Lung (tissue), 16 donors: Measurements from ENCODE around the gene KLHL6. TPM values are rescaled to one million over a fixed set of nuclear protein-coding genes. Genes with fewer than 3 reads are reported as not detected.

Experiments used
- ATAC-seq: fragments of 200-7000 bp; cut with Tn5 transposase; one replicate; pipeline ENCODE4 v1.9.1; 2020; ENCODE audit warnings: moderate number of reproducible peaks; ENCODE audit not compliant: insufficient read depth, low FRiP score
- DNase-seq, 3 donors: peaks; one replicate each; pipeline ENCODE4 v3.0.0-alpha.2; 2013 to 2017
- H3K27ac ChIP-seq, 2 donors: one replicate each; pipeline ENCODE4 v1.5.1; 2013; ENCODE audit warnings: mild to moderate bottlenecking in 2 of 2, moderate library complexity in 2 of 2, control low read depth in 1 of 2, inconsistent platforms in 1 of 2, low read depth in 1 of 2, low read length in 1 of 2
- H3K27me3 ChIP-seq, 3 donors: one replicate each; pipeline ENCODE4 v1.5.1; 2013; ENCODE audit warnings: low read length in 2 of 3; ENCODE audit not compliant: control insufficient read depth in 3 of 3, insufficient read depth in 3 of 3
- H3K36me3 ChIP-seq, 4 donors: one replicate each; pipeline ENCODE4 v1.5.1; 2013; ENCODE audit warnings: low read length in 4 of 4, mild to moderate bottlenecking in 1 of 4, moderate library complexity in 1 of 4; ENCODE audit not compliant: control insufficient read depth in 4 of 4, insufficient read depth in 4 of 4
- H3K4me1 ChIP-seq, 5 donors: one replicate each; pipeline ENCODE4 v1.5.1; 2013; ENCODE audit warnings: low read length in 5 of 5, mild to moderate bottlenecking in 2 of 5, moderate library complexity in 1 of 5; ENCODE audit not compliant: control insufficient read depth in 5 of 5, insufficient read depth in 5 of 5
- H3K4me3 ChIP-seq: one replicate; pipeline ENCODE4 v1.5.1; 2013; ENCODE audit warnings: mild to moderate bottlenecking, control low read depth, moderate library complexity
- H3K9ac ChIP-seq, 2 donors: one replicate each; pipeline ENCODE4 v1.5.1; 2013; ENCODE audit warnings: low read length in 2 of 2, control low read depth in 1 of 2; ENCODE audit not compliant: insufficient read depth in 1 of 2
- H3K9me3 ChIP-seq, 4 donors: one replicate each; pipeline ENCODE4 v1.5.1; 2013; ENCODE audit warnings: low read length in 3 of 4, mild to moderate bottlenecking in 1 of 4, moderate library complexity in 1 of 4; ENCODE audit not compliant: control insufficient read depth in 4 of 4, insufficient read depth in 3 of 4
- whole genome bisulfite sequencing, 2 donors: extraction: QIAGEN DNeasy Blood & Tissue Kit; methylation state at CpG; one replicate each; pipeline ENCODE4 v1.1.7; 2013; 5-methylcytosine and 5-hydroxymethylcytosine counted together
- long read RNA-seq, 5 donors: transcript quantifications; one replicate each; lab custom pipeline, GENCODE V29; 2026
- polyA plus RNA-seq, 2 donors: library from polyadenylated mRNA; stranded (reverse); fragments of 200-250 nt; gene quantifications; one replicate each; pipeline ENCODE4 v1.2.1, GENCODE V29; 2013
- total RNA-seq, 2 donors: library from RNA; depleted of rRNA in 1 of 2; stranded (reverse); fragments of >200 nt in 1 of 2; gene quantifications; one replicate each; pipeline ENCODE4 v1.2.1, GENCODE V29; 2014 to 2021
- TF ChIP-seq, protein P1 (sequence below): IDR thresholded peaks from 2 replicates; pipeline ENCODE4 v1.5.1; 2012; ENCODE audit warnings: mild to moderate bottlenecking; ENCODE audit errors: control extremely low read depth, extremely low read depth
- donor health status: control.
- donor health status: control.
- donor health status: Bipolar disorder and iron deficiency.
- donor health status: healthy.
- donor health status: DM: yes; HTN: yes; CAD: no.

The KLHL6 gene, protein sequence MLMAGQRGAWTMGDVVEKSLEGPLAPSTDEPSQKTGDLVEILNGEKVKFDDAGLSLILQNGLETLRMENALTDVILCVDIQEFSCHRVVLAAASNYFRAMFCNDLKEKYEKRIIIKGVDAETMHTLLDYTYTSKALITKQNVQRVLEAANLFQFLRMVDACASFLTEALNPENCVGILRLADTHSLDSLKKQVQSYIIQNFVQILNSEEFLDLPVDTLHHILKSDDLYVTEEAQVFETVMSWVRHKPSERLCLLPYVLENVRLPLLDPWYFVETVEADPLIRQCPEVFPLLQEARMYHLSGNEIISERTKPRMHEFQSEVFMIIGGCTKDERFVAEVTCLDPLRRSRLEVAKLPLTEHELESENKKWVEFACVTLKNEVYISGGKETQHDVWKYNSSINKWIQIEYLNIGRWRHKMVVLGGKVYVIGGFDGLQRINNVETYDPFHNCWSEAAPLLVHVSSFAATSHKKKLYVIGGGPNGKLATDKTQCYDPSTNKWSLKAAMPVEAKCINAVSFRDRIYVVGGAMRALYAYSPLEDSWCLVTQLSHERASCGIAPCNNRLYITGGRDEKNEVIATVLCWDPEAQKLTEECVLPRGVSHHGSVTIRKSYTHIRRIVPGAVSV
- total RNA-seq: 10 to 100 TPM; 15.4 to 18.0 TPM
- 10 to 100 TPM in 1 of 2 donors, 1 to 10 TPM in 1; 3.4 to 12.7 TPM for polyA plus RNA-seq
- long read RNA-seq, donor 1: 0 reads
- long read RNA-seq, donor 2, full-length matches to known transcripts: 1 of 1 reads
- long read RNA-seq, donor 2, partial matches to known transcripts: 0 of 1 reads
- long read RNA-seq, donor 2, other reads (novel, unspliced or antisense): 0 of 1 reads
- long read RNA-seq, donor 3: 0 reads
- long read RNA-seq, donor 4: 0 reads
- long read RNA-seq, donor 5: 0 reads

DNA sequence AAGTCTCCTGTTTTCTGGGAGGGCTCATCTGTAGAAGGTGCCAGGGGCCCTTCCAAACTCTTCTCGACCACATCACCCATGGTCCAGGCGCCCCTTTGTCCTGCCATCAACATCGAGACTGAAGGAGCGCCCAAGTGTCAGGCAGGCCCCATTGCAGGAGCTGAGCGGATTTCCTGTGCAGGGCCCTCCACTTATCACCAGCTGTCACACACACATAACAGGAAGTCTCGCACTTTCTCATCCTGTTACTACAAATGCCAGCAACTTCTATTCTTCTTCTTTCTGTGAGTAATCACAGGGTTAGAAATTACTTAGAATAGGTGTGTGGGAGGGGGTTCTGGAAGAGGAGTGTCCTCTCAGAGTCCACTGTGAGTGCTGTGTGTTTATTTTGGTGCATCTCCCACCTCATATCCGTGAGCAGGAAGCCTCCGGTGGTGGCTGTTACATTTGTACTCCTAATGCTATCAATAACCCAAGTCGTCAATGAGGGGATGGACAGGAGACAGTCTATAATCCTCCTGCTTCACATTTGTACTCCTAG is at the start of gene KLHL6:
Gene KLHL6, minus strand, starts transcription at position 166 of the 541 bp plus-strand sequence. Its CDS starts 53 bp downstream, at position 113.
- Histone ChIP-seq H3K4me1 (peaks cover 0 to 8% (median 0%) of the 10 kb centered on the region in 5 donors), H3K27ac (peak within 1 kb of the TSS; percentile 10 to 71), H3K9me3 (no peaks in the 10 kb centered on the region), H3K4me3 (no peak within 1 kb of the TSS), H3K9ac (peak within 1 kb of the TSS in 1 of 2 donors; percentile 32), H3K27me3 (peaks cover 0 to 4% (median 0%) of the 10 kb centered on the region in 3 donors), H3K36me3 (no peaks in the 10 kb centered on the region)
- WGBS, 2 donors: 17 to 32% methylated on average over 9 of the region's 9 CpGs
- TF ChIP-seq, protein P1, sequence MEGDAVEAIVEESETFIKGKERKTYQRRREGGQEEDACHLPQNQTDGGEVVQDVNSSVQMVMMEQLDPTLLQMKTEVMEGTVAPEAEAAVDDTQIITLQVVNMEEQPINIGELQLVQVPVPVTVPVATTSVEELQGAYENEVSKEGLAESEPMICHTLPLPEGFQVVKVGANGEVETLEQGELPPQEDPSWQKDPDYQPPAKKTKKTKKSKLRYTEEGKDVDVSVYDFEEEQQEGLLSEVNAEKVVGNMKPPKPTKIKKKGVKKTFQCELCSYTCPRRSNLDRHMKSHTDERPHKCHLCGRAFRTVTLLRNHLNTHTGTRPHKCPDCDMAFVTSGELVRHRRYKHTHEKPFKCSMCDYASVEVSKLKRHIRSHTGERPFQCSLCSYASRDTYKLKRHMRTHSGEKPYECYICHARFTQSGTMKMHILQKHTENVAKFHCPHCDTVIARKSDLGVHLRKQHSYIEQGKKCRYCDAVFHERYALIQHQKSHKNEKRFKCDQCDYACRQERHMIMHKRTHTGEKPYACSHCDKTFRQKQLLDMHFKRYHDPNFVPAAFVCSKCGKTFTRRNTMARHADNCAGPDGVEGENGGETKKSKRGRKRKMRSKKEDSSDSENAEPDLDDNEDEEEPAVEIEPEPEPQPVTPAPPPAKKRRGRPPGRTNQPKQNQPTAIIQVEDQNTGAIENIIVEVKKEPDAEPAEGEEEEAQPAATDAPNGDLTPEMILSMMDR: no peak
- DNase-seq: peak; percentile 25 to 57 (median 32)
- ATAC-seq: peak; percentile 72

DNA sequence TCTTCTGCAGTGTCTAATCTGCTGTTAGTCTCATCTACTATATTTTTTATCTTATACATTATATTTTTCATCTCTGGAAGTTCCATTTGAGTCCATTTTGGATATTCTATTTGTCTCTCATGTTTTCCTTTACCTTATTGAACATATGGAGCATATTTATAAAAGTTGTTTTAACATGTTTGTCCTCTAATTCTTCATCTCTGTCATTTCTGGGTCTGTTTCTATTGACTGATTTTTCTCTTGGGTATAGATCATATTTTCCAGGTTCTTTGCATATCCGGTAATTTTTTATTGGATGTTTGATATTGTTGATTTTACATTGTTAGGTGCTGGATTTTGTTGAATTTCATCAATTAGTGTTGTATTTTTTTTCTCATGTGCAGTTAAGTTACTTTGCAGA is 42.5 kb upstream of the KLHL6 start:
- H3K4me3 ChIP-seq: no peak overlapping the region
- no peaks in the 10 kb centered on the region for H3K27me3 ChIP-seq
- H3K4me1 ChIP-seq: no peaks in the 10 kb centered on the region
- H3K9me3 ChIP-seq: peaks cover 0 to 5% (median 5%) of the 10 kb centered on the region in 4 donors
- H3K36me3 ChIP-seq: no peaks in the 10 kb centered on the region
- ATAC-seq (no peak), DNase-seq (no peak)
- no peak overlapping the region for H3K9ac ChIP-seq
- H3K27ac ChIP-seq: no peak overlapping the region
- WGBS, 2 donors: 4 to 57% methylated on average over 1 of the region's 1 CpG
- TF ChIP-seq, protein P1: no peak

DNA sequence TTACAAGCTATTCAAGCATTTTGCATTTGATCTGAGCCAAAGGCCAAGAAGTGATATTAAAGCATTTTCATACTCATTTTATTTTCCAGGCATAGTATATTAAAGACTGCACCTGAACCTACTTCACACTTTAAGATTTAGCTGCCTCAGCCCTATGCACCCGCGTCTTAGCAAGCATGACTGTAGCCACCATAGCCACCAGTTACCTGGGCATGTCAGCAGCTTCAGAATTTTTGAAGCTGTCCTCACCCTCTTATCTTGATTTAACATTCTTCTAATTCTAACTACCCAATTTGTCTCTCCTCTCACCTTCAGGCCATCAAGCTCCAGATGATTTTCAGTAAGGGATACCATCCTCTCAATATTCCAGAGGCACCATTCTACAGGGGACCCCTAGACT is 39.1 kb upstream of the KLHL6 start:
- H3K4me3 ChIP-seq: no peak overlapping the region
- no peaks in the 10 kb centered on the region for H3K4me1 ChIP-seq
- no peak for DNase-seq
- H3K27me3 ChIP-seq: no peaks in the 10 kb centered on the region
- TF ChIP-seq, protein P1: no peak
- ATAC-seq: no peak
- H3K9me3 ChIP-seq: peaks cover 0 to 5% (median 5%) of the 10 kb centered on the region in 4 donors
- 96 to 98% methylated on average over 2 of the region's 2 CpGs for WGBS, 2 donors
- H3K27ac ChIP-seq: no peak overlapping the region
- no peak overlapping the region for H3K9ac ChIP-seq
- no peaks in the 10 kb centered on the region for H3K36me3 ChIP-seq
